ENCODE data around the gene PLEKHH2. TPM values are rescaled to one million over a fixed set of nuclear protein-coding genes. Genes with fewer than 3 reads are reported as not detected.

Gene PLEKHH2
- total RNA-seq, 4 donors from 2014 or later = 6.8 to 77.3 (median 11.5) TPM

DNA sequence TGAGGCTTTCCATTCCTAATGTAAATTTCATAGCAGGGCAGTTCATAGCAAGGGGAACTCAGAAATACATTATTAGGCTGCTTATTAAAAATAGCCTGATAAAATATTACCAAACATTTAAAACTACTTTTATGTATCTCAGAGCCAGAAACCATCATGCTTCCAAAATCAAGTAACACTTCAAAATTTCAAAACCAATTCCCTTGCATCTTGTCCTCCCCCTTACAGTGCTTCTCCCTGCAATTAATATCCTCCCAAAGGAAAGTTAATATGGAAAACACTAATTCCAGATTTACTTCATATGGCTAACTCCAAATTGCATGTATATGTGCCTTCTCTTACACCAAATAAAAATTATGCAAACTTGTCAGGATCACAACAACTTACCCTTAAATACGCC lies 6.6 kb downstream of the PLEKHH2 start:
- 92% methylated on average over 1 of the region's 1 CpG for WGBS
- Histone ChIP-seq H3K9me3 (no peaks in the 10 kb centered on the region), H3K4me1 (no peaks in the 10 kb centered on the region), H3K27me3 (no peaks in the 10 kb centered on the region), H3K4me3 (no peak overlapping the region), H3K36me3 (no peaks in the 10 kb centered on the region), H3K27ac (no peak overlapping the region)
- TF ChIP-seq POLR2A (IDR thresholded peaks at IDR 0.05) = no peak
- TF ChIP-seq, protein P1, sequence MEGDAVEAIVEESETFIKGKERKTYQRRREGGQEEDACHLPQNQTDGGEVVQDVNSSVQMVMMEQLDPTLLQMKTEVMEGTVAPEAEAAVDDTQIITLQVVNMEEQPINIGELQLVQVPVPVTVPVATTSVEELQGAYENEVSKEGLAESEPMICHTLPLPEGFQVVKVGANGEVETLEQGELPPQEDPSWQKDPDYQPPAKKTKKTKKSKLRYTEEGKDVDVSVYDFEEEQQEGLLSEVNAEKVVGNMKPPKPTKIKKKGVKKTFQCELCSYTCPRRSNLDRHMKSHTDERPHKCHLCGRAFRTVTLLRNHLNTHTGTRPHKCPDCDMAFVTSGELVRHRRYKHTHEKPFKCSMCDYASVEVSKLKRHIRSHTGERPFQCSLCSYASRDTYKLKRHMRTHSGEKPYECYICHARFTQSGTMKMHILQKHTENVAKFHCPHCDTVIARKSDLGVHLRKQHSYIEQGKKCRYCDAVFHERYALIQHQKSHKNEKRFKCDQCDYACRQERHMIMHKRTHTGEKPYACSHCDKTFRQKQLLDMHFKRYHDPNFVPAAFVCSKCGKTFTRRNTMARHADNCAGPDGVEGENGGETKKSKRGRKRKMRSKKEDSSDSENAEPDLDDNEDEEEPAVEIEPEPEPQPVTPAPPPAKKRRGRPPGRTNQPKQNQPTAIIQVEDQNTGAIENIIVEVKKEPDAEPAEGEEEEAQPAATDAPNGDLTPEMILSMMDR (IDR thresholded peaks at IDR 0.05) = no peak
- TF ChIP-seq POLR2AphosphoS5 (IDR thresholded peaks at IDR 0.05) = no peak
- no peak for TF ChIP-seq EP300 (IDR thresholded peaks at IDR 0.05)
- no peak for DNase-seq (ENCODE audit: low spot score in 2 of 2)

DNA sequence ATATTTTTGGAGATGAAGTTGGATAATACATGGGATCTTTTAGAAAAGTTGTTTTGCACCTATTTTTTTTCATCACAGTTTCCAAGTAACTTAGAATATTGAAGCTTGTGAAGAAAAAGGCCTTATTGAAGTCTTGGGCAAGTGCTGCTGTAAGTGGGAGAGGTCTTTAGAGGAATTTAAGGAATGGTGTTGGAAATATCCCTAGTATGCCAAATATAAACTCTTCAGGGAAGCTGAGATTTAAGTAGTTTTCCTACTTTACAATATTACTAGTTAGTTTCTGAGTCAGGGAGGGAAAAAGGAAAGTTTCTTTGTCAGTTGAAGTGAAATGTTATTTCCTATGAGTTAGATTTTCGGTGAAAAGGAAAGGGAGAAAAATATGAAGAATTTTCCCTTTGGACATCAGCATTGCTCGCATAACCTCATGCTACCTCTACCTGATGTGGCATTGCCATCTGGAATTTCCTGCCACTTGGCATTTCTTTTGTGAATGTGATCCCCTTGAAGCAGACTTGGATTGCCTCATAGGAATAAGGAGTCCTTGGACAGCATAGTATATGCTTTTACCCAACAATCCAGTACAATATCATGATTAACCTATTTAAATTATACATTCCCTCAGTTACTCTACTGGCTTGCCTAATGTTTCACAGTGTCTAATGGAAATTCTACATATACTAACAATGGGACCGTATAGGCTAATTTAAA lies 12.1 kb downstream of the PLEKHH2 start:
- Histone ChIP-seq H3K4me3 (no peak overlapping the region), H3K36me3 (no peaks in the 10 kb centered on the region), H3K27ac (no peak overlapping the region), H3K27me3 (no peaks in the 10 kb centered on the region), H3K9me3 (no peaks in the 10 kb centered on the region), H3K4me1 (peaks cover 4% of the 10 kb centered on the region)
- TF ChIP-seq EP300 (IDR thresholded peaks at IDR 0.05) = no peak
- TF ChIP-seq, protein P1 (IDR thresholded peaks at IDR 0.05) = no peak
- no peak for TF ChIP-seq POLR2A (IDR thresholded peaks at IDR 0.05)
- TF ChIP-seq POLR2AphosphoS5 (IDR thresholded peaks at IDR 0.05) = no peak
- no peak for DNase-seq (ENCODE audit: low spot score in 2 of 2)
- 90% methylated on average over 3 of the region's 3 CpGs for WGBS

DNA sequence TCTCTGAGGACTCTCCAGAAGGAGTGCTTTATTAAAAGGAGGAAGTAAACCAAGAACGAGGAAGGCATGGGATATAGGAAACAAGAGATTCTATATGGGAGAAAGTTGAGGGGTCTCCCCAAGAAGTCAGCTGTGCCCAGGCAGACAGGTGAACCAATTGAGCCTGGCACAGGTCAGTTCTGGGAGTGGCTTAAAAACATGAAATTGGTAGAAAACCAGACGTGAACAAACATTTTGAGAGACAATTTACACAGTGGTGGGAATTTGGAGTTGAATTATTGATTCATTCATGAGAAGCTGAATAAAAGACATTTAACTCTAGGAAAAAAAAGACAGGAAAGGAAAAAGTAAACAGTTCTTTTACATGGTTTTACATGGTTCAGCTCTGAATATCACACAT lies 16.4 kb downstream of the PLEKHH2 start:
- no peaks in the 10 kb centered on the region for H3K27me3 ChIP-seq
- H3K4me3 ChIP-seq = no peak overlapping the region
- H3K27ac ChIP-seq = no peak overlapping the region
- no peaks in the 10 kb centered on the region for H3K36me3 ChIP-seq
- H3K4me1 ChIP-seq = peaks cover 4% of the 10 kb centered on the region
- TF ChIP-seq, protein P1 (IDR thresholded peaks at IDR 0.05) = no peak
- no peak for TF ChIP-seq POLR2A (IDR thresholded peaks at IDR 0.05)
- no peak for TF ChIP-seq EP300 (IDR thresholded peaks at IDR 0.05)
- no peak for TF ChIP-seq POLR2AphosphoS5 (IDR thresholded peaks at IDR 0.05)
- no peaks in the 10 kb centered on the region for H3K9me3 ChIP-seq
- DNase-seq (ENCODE audit: low spot score in 2 of 2) = no peak
- 82% methylated on average over 2 of the region's 2 CpGs for WGBS

DNA sequence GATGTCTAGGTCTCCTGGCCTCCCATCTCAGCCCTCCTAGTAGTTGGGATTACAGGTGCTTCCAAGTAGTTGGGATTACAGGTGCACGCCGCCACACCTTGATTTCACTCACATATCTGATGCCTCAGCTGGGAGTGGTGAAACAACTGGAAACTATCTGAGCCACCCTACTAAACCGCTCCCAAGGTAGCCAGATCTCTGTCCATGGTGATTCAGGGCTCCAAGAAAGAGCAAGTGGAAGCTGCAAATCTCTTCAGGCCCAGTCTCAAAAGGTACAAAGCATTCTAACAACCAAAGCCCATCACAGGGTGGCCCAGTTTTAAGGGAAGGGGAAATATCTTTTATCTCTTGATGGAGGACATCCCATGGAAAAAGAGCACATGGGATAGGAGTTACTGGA lies 20.2 kb downstream of the PLEKHH2 start:
- H3K27ac ChIP-seq = no peak overlapping the region
- H3K4me1 ChIP-seq = no peaks in the 10 kb centered on the region
- no peaks in the 10 kb centered on the region for H3K36me3 ChIP-seq
- 92% methylated on average over 3 of the region's 3 CpGs for WGBS
- DNase-seq (ENCODE audit: low spot score in 2 of 2) = no peak
- H3K9me3 ChIP-seq = no peaks in the 10 kb centered on the region
- no peaks in the 10 kb centered on the region for H3K27me3 ChIP-seq
- no peak for TF ChIP-seq POLR2A (IDR thresholded peaks at IDR 0.05)
- TF ChIP-seq, protein P1 (IDR thresholded peaks at IDR 0.05) = no peak
- TF ChIP-seq POLR2AphosphoS5 (IDR thresholded peaks at IDR 0.05) = no peak
- TF ChIP-seq EP300 (IDR thresholded peaks at IDR 0.05) = no peak
- no peak overlapping the region for H3K4me3 ChIP-seq

DNA sequence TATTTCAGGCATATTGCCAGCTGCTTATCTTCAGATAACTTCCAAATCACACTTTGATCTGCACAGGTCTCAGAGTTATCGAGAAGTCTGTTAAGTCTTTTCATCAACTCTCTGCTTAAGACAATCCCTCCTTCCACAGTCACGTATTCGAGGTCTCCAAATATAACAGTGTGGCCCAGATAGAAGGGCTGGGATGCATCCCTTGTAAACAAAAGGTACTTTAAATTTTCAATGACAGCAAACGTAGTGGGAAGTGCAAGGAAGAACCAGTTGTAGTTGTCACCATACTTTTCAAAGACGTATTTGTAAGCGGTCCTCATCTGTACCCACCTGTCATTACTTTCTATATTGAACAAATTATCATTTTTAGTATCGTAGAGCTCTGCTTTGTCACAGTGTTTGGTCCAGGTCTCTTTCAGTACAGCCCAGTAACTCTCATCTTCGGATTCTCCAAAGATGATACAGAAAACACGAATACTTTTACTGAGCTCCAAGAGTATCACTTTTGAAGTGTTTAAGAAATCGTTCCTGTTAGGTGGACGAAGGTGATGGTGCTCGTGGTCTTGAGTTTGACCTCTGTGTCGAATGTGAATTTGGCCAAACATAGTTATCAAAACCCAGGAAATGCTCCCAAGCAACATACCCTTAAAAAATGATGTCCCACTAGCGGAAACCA lies 38.7 kb downstream of the PLEKHH2 start:
- 66% methylated on average over 14 of the region's 14 CpGs for WGBS
- Histone ChIP-seq H3K27ac (no peak overlapping the region), H3K27me3 (no peaks in the 10 kb centered on the region)

More for the DNA sequence above, 38.7 kb downstream of the PLEKHH2 start:
- Histone ChIP-seq H3K9me3 (no peaks in the 10 kb centered on the region), H3K36me3 (no peaks in the 10 kb centered on the region), H3K4me3 (peak overlapping the region; percentile 64), H3K4me1 (peaks cover 8% of the 10 kb centered on the region)
- TF ChIP-seq POLR2AphosphoS5 (IDR thresholded peaks at IDR 0.05) (no peak), POLR2A (IDR thresholded peaks at IDR 0.05) (no peak), EP300 (IDR thresholded peaks at IDR 0.05) (no peak)
- TF ChIP-seq, protein P1 (IDR thresholded peaks at IDR 0.05) = no peak
- DNase-seq (ENCODE audit: low spot score in 2 of 2) = no peak

Data from suprapubic skin (tissue), 4 donors.